A673 (cell line): ENCODE measurements around the gene METTL21A. TPM values are rescaled to one million over a fixed set of nuclear protein-coding genes. Genes with fewer than 3 reads are reported as not detected.

Experiments
- BruUV-seq: library from RNA; stranded (reverse); fragments of 400-500 nt; replicated peaks from 2 replicates; lab custom pipeline; 2021; lab: Mats Ljungman, UMichigan
- CTCF ChIA-PET: fragments of 300-600 bp; sonication (Branson Sonifier 250); formaldehyde crosslinking; loops from one replicate; lab custom pipeline; 2022; ENCODE audit warnings: antibody characterized with exemption; lab: Charles Lee
- POLR2A ChIA-PET: fragments of 300-600 bp; sonication (Branson Sonifier 250); formaldehyde crosslinking; loops from one replicate; lab custom pipeline; 2022; ENCODE audit warnings: antibody characterized with exemption; ENCODE audit not compliant: low non-redundant PET; lab: Charles Lee
- DNase-seq: peaks from one replicate; pipeline ENCODE4 v3.0.0-alpha.2; 2015; ENCODE audit warnings: low spot score
- H3K27ac ChIP-seq: fragments of 200-600 bp; sonication (generic); 2 replicates; pipeline ENCODE4 v1.5.1; 2016; ENCODE audit warnings: mixed run types, low read depth, mild to moderate bottlenecking, mixed read lengths, antibody characterized with exemption, low read length; ENCODE audit not compliant: poor library complexity, severe bottlenecking
- H3K27me3 ChIP-seq: fragments of 200-600 bp; sonication (generic); replicated peaks from 2 replicates; pipeline ENCODE4 v1.6.1; 2017; ENCODE audit warnings: mixed run types, low read depth, mild to moderate bottlenecking, mixed read lengths, antibody characterized with exemption, low read length; ENCODE audit not compliant: insufficient read depth, poor library complexity
- H3K36me3 ChIP-seq: fragments of 200-600 bp; sonication (generic); 2 replicates; pipeline ENCODE4 v1.6.1; 2016; ENCODE audit warnings: mixed run types, mild to moderate bottlenecking, mixed read lengths, antibody characterized with exemption, low read length; ENCODE audit not compliant: insufficient read depth, poor library complexity, severe bottlenecking
- H3K4me1 ChIP-seq: fragments of 200-600 bp; sonication (generic); 2 replicates; pipeline ENCODE4 v1.6.1; 2017; ENCODE audit warnings: mixed run types, mild to moderate bottlenecking, mixed read lengths, antibody characterized with exemption, low read length; ENCODE audit not compliant: insufficient read depth, poor library complexity, severe bottlenecking
- H3K4me3 ChIP-seq: fragments of 200-600 bp; sonication (generic); 2 replicates; pipeline ENCODE4 v1.5.1; 2016; ENCODE audit warnings: low read depth, mixed run types, mild to moderate bottlenecking, mixed read lengths, low read length; ENCODE audit not compliant: poor library complexity, severe bottlenecking
- H3K9me3 ChIP-seq: fragments of 200-600 bp; sonication (generic); 2 replicates; pipeline ENCODE4 v1.6.1; 2016; ENCODE audit warnings: mixed run types, low read depth, mild to moderate bottlenecking, mixed read lengths, antibody characterized with exemption, low read length; ENCODE audit not compliant: poor library complexity, severe bottlenecking
- EZH2 ChIP-seq: fragments of 200-600 bp; sonication (generic); IDR thresholded peaks from 2 replicates; pipeline ENCODE4 v1.6.1; 2017; ENCODE audit warnings: borderline replicate concordance, low read depth, mild to moderate bottlenecking, mixed read lengths, antibody characterized with exemption, low read length; ENCODE audit not compliant: poor library complexity, severe bottlenecking
- intact Hi-C: fragments of 100-400 bp; cut with micrococcal nuclease; formaldehyde crosslinking; loops from one replicate; pipeline ENCODE4 v1.10.0; 2022; ENCODE audit not compliant: unreplicated experiment
- total RNA-seq: library from RNA; stranded (reverse); gene quantifications from 2 replicates; pipeline ENCODE4 v1.2.3, GENCODE V29; 2021
- TF ChIP-seq, protein P1 (sequence below): fragments of 300-800, 200-600 bp; sonication (generic); conservative IDR thresholded peaks from 2 replicates; pipeline ENCODE4 v1.5.1; 2017; ENCODE audit warnings: low read depth, mild to moderate bottlenecking, antibody characterized with exemption, low read length, moderate library complexity, mixed read lengths

METTL21A gene
- total RNA-seq, 1 experiment from 2014 or later, result 40.4 TPM

DNA sequence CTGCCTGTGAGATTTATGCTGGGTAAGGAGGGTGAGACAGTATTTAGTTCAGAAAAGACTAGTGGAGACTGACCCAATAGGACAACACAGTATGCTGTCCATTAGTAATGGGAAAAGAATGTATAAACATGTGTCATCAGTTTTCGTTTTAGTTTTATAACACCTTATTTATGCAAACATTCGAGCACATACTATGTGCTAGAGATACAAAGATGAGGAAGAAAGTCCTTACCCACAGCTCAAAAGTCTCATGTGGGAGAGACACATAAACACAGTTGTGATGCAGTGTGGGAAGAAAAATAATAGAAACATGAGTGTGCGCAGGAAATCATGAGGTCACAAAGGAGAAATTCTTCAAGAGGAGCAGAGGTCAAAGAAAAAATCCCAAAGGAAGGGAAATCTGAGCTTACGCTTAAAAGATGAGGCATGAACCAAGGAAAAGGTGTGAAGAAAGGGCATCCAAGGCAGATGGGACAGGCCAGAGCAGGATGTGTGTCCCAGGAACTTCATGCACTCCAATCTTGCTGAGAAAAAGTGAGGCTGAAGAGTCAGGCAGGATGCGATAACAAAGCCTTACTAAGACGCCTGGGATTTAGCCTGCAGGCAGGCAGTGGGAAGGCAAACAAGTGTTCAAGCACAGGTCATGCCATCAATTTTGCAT, 8.1 kb downstream of the METTL21A start:
- POLR2A ChIA-PET, result no interaction called here
- Histone ChIP-seq H3K9me3 (no peaks in the 10 kb centered on the region), H3K27me3 (no peaks in the 10 kb centered on the region), H3K27ac (no peak overlapping the region), H3K4me1 (peaks cover 5% of the 10 kb centered on the region), H3K36me3 (peaks cover 21% of the 10 kb centered on the region), H3K4me3 (no peak overlapping the region)
- BruUV-seq, result no TSS peak
- intact Hi-C loops, result no loop called here
- CTCF ChIA-PET, result no interaction called here
- TF ChIP-seq, protein P1, sequence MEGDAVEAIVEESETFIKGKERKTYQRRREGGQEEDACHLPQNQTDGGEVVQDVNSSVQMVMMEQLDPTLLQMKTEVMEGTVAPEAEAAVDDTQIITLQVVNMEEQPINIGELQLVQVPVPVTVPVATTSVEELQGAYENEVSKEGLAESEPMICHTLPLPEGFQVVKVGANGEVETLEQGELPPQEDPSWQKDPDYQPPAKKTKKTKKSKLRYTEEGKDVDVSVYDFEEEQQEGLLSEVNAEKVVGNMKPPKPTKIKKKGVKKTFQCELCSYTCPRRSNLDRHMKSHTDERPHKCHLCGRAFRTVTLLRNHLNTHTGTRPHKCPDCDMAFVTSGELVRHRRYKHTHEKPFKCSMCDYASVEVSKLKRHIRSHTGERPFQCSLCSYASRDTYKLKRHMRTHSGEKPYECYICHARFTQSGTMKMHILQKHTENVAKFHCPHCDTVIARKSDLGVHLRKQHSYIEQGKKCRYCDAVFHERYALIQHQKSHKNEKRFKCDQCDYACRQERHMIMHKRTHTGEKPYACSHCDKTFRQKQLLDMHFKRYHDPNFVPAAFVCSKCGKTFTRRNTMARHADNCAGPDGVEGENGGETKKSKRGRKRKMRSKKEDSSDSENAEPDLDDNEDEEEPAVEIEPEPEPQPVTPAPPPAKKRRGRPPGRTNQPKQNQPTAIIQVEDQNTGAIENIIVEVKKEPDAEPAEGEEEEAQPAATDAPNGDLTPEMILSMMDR, result no peak
- no peak for TF ChIP-seq EZH2
- no peak for DNase-seq

- TF ChIP-seq, protein P1, result no peak
- TF ChIP-seq EZH2, result no peak
- intact Hi-C loops, result no loop called here
- Histone ChIP-seq H3K27me3 (no peaks in the 10 kb centered on the region), H3K9me3 (no peaks in the 10 kb centered on the region), H3K4me1 (no peaks in the 10 kb centered on the region), H3K27ac (no peak overlapping the region), H3K4me3 (no peak overlapping the region), H3K36me3 (peaks cover 21% of the 10 kb centered on the region)
- DNase-seq, result no peak
- CTCF ChIA-PET, result no interaction called here
- POLR2A ChIA-PET, result no interaction called here
- no TSS peak for BruUV-seq
These were observed 9.0 kb downstream of the METTL21A start for GRCh38 chr2:207616185-207616584.

- H3K9me3 ChIP-seq, result no peaks in the 10 kb centered on the region
- peaks cover 18% of the 10 kb centered on the region for H3K36me3 ChIP-seq
- POLR2A ChIA-PET, result no interaction called here
- BruUV-seq, result no TSS peak
- no peaks in the 10 kb centered on the region for H3K4me1 ChIP-seq
- CTCF ChIA-PET, result no interaction called here
- no peak for DNase-seq
- no peak overlapping the region for H3K4me3 ChIP-seq
- intact Hi-C loops, result no loop called here
- no peaks in the 10 kb centered on the region for H3K27me3 ChIP-seq
- no peak overlapping the region for H3K27ac ChIP-seq
- TF ChIP-seq, protein P1, result no peak
- no peak for TF ChIP-seq EZH2
These were observed 10.4 kb downstream of the METTL21A start for GRCh38 chr2:207614824-207615223.
